H1 (cell line): ENCODE data around the gene ABL2. TPM values are rescaled to one million over a fixed set of nuclear protein-coding genes. Genes with fewer than 3 reads are reported as not detected.

ENCODE experiments used
- CTCF ChIA-PET: fragments of 300-600 bp; sonication (Branson Sonifier 250); formaldehyde crosslinking; loops from one replicate; lab custom pipeline; 2021; ENCODE audit not compliant: partially characterized antibody; lab: Charles Lee
- POLR2A ChIA-PET: fragments of 300-600 bp; sonication (Branson Sonifier 250); formaldehyde crosslinking; loops from one replicate; lab custom pipeline; 2021; ENCODE audit warnings: inconsistent platforms; ENCODE audit not compliant: partially characterized antibody; lab: Charles Lee
- DNase-seq, 2 experiments: peaks; one replicate each; pipeline versions ENCODE4 v3.0.0 to v3.0.0-alpha.2; 2010 to 2022; ENCODE audit warnings: low spot score in 2 of 2, low read depth in 1 of 2, mixed read lengths in 1 of 2
- FAIRE-seq: peaks from 2 replicates; lab custom pipeline; 2011; peaks lifted over from hg19 to GRCh38; lab: Jason Lieb, UNC
- H2AFZ ChIP-seq: 2 replicates; pipeline ENCODE4 v1.8.1; 2012; ENCODE audit warnings: low read length, inconsistent platforms
- H2AK5ac ChIP-seq: 2 replicates; pipeline ENCODE4 v1.6.1; 2013; ENCODE audit warnings: low read depth, low read length
- H2BK120ac ChIP-seq: replicated peaks from 2 replicates; pipeline ENCODE3; 2013; ENCODE audit warnings: low read depth, low read length, inconsistent platforms
- H2BK12ac ChIP-seq: 2 replicates; pipeline ENCODE4 v1.6.1; 2013; ENCODE audit warnings: low read depth, low read length
- H2BK15ac ChIP-seq: 2 replicates; pipeline ENCODE4 v1.6.1; 2013; ENCODE audit warnings: low read length
- H2BK20ac ChIP-seq: 2 replicates; pipeline ENCODE4 v1.6.1; 2013; ENCODE audit warnings: low read length
- H2BK5ac ChIP-seq: 2 replicates; pipeline ENCODE4 v1.6.1; 2013; ENCODE audit warnings: low read depth, low read length
- H3K14ac ChIP-seq: 2 replicates; pipeline ENCODE4 v1.6.1; 2013; ENCODE audit warnings: inconsistent platforms; ENCODE audit not compliant: insufficient read length
- H3K18ac ChIP-seq: 2 replicates; pipeline ENCODE4 v1.6.1; 2013; ENCODE audit warnings: low read length; ENCODE audit errors: extremely low read depth
- H3K23ac ChIP-seq: 2 replicates; pipeline ENCODE4 v1.6.1; 2013; ENCODE audit warnings: inconsistent platforms; ENCODE audit not compliant: insufficient read length
- H3K23me2 ChIP-seq: 2 replicates; pipeline ENCODE4 v1.6.1; 2013; ENCODE audit warnings: low read depth, low read length
- H3K27ac ChIP-seq: 2 replicates; pipeline ENCODE4 v1.6.1; 2011; ENCODE audit warnings: low read depth, low read length, inconsistent platforms
- H3K27me3 ChIP-seq, 4 experiments: replicated peaks in 1 of 4; 1 replicate in 1 of 4; 2 replicates in 3 of 4; pipeline versions ENCODE4 v1.6.1 to v1.8.1; 2011 to 2013; ENCODE audit warnings: low read length in 3 of 4, mild to moderate bottlenecking in 3 of 4, inconsistent platforms in 2 of 4, mixed read lengths in 2 of 4, moderate library complexity in 1 of 4; ENCODE audit not compliant: control insufficient read depth in 3 of 4, insufficient read depth in 3 of 4; ENCODE audit errors: extremely low read depth in 1 of 4
- H3K36me3 ChIP-seq, 4 experiments: 2 replicates each; pipeline versions ENCODE4 v1.6.1 to v1.8.1; 2011 to 2013; ENCODE audit warnings: mild to moderate bottlenecking in 4 of 4, low read length in 3 of 4, moderate library complexity in 2 of 4, control low read depth in 1 of 4, inconsistent platforms in 1 of 4; ENCODE audit not compliant: insufficient read depth in 4 of 4, control insufficient read depth in 2 of 4
- H3K4ac ChIP-seq: replicated peaks from 2 replicates; pipeline ENCODE3; 2013; ENCODE audit warnings: low read length, low read depth, mixed read lengths, inconsistent platforms; ENCODE audit not compliant: insufficient read length
- H3K4me1 ChIP-seq, 4 experiments: replicated peaks in 1 of 4; 1 replicate in 1 of 4; 2 replicates in 3 of 4; pipeline versions ENCODE4 v1.6.1 to v1.8.1; 2011 to 2013; ENCODE audit warnings: low read length in 3 of 4, inconsistent platforms in 2 of 4, mixed read lengths in 1 of 4; ENCODE audit not compliant: insufficient read depth in 4 of 4, control insufficient read depth in 3 of 4
- H3K4me2 ChIP-seq, 2 experiments: 2 replicates each; pipeline versions ENCODE4 v1.6.1 to v1.8.1; 2011 to 2013; ENCODE audit warnings: low read depth in 2 of 2, low read length in 2 of 2, control low read depth in 1 of 2, inconsistent platforms in 1 of 2, mild to moderate bottlenecking in 1 of 2; ENCODE audit not compliant: insufficient read depth in 1 of 2
- H3K4me3 ChIP-seq, 4 experiments: fragments of 200-600, 300-600 bp in 1 of 4; sonication (generic), shearing (Covaris generic), sonication (Bioruptor Twin) in 1 of 4; 2 replicates each; pipeline versions ENCODE4 v1.5.1 to v1.8.1; 2011 to 2016; ENCODE audit warnings: low read length in 4 of 4, low read depth in 3 of 4, control low read depth in 2 of 4, inconsistent platforms in 2 of 4, mild to moderate bottlenecking in 2 of 4, mixed read lengths in 1 of 4, moderate library complexity in 1 of 4; ENCODE audit not compliant: insufficient read depth in 2 of 4; ENCODE audit errors: extremely low read depth in 1 of 4
- H3K56ac ChIP-seq: replicated peaks from 2 replicates; pipeline ENCODE3; 2013; ENCODE audit warnings: low read depth, mild to moderate bottlenecking, mixed read lengths, low read length, inconsistent platforms; ENCODE audit not compliant: insufficient read length
- H3K79me1 ChIP-seq: 2 replicates; pipeline ENCODE4 v1.6.1; 2013; ENCODE audit warnings: low read depth, low read length, control low read depth
- H3K79me2 ChIP-seq, 2 experiments: 2 replicates each; pipeline versions ENCODE4 v1.6.1 to v1.8.1; 2012 to 2013; ENCODE audit warnings: low read length in 2 of 2, mild to moderate bottlenecking in 2 of 2, inconsistent platforms in 1 of 2; ENCODE audit not compliant: insufficient read depth in 2 of 2, control insufficient read depth in 1 of 2
- H3K9ac ChIP-seq, 4 experiments: replicated peaks in 1 of 4; 1 replicate in 1 of 4; 2 replicates in 3 of 4; pipeline versions ENCODE4 v1.6.1 to v1.8.1; 2011 to 2013; ENCODE audit warnings: low read depth in 3 of 4, low read length in 3 of 4, control low read depth in 2 of 4, mild to moderate bottlenecking in 2 of 4, moderate library complexity in 2 of 4, inconsistent platforms in 1 of 4; ENCODE audit errors: extremely low read depth in 1 of 4
- H3K9me3 ChIP-seq, 2 experiments: 2 replicates each; pipeline versions ENCODE4 v1.6.1 to v1.8.1; 2012 to 2013; ENCODE audit warnings: mild to moderate bottlenecking in 2 of 2, moderate library complexity in 2 of 2, control low read depth in 1 of 2, inconsistent platforms in 1 of 2, low read depth in 1 of 2, low read length in 1 of 2, mixed read lengths in 1 of 2; ENCODE audit not compliant: insufficient read depth in 2 of 2
- H4K20me1 ChIP-seq, 2 experiments: replicated peaks in 1 of 2; 2 replicates each; pipeline versions ENCODE3 to v1.8.1; 2011 to 2013; ENCODE audit warnings: inconsistent platforms in 2 of 2, low read length in 2 of 2, mild to moderate bottlenecking in 1 of 2; ENCODE audit not compliant: insufficient read depth in 2 of 2, control insufficient read depth in 1 of 2
- H4K5ac ChIP-seq: 2 replicates; pipeline ENCODE4 v1.6.1; 2013; ENCODE audit warnings: low read length, low read depth, mixed read lengths, inconsistent platforms; ENCODE audit not compliant: insufficient read length
- H4K8ac ChIP-seq: 2 replicates; pipeline ENCODE4 v1.8.0; 2013; ENCODE audit warnings: mild to moderate bottlenecking, moderate library complexity, low read length, inconsistent platforms; ENCODE audit not compliant: insufficient read depth; ENCODE audit errors: extremely low read depth
- H4K91ac ChIP-seq: replicated peaks from 2 replicates; pipeline ENCODE3; 2013; ENCODE audit warnings: low read length, mixed read lengths, inconsistent platforms; ENCODE audit not compliant: insufficient read length
- CBX5 ChIP-seq: fragments of 300-800, 300-1000 bp; sonication (generic); IDR thresholded peaks from 2 replicates; pipeline ENCODE4 v1.7.1; 2016; ENCODE audit warnings: antibody characterized with exemption, low read length, low read depth
- CEBPB ChIP-seq: IDR thresholded peaks from 2 replicates; pipeline ENCODE4 v1.6.1; 2012; ENCODE audit warnings: low read depth, low read length
- CTBP2 ChIP-seq: IDR thresholded peaks from 2 replicates; pipeline ENCODE4 v1.7.0; 2011; ENCODE audit warnings: borderline replicate concordance, mild to moderate bottlenecking, moderate library complexity, mixed read lengths, low read length; ENCODE audit not compliant: insufficient read depth, insufficient read length
- JUND ChIP-seq: IDR thresholded peaks from 2 replicates; pipeline ENCODE4 v1.6.1; 2011; ENCODE audit warnings: mild to moderate bottlenecking, improper control_type of control experiment, low read length
- KDM4A ChIP-seq: IDR thresholded peaks from one replicate; pipeline ENCODE4 v1.7.1; 2012; ENCODE audit warnings: low read depth, mild to moderate bottlenecking, moderate library complexity, low read length, inconsistent platforms; ENCODE audit not compliant: severe bottlenecking
- MAFK ChIP-seq: IDR thresholded peaks from 2 replicates; pipeline ENCODE4 v1.6.1; 2012; ENCODE audit warnings: low read depth, mild to moderate bottlenecking, improper control_type of control experiment, low read length
- NANOG ChIP-seq: IDR thresholded peaks from 2 replicates; pipeline ENCODE4 v1.6.1; 2011; ENCODE audit warnings: low read length, low read depth, mild to moderate bottlenecking, inconsistent platforms; ENCODE audit not compliant: insufficient read depth, poor library complexity, severe bottlenecking
- RFX5 ChIP-seq: IDR thresholded peaks from 2 replicates; pipeline ENCODE4 v1.6.1; 2011; ENCODE audit warnings: low read depth, low read length, improper control_type of control experiment, borderline replicate concordance
- TAF7 ChIP-seq: optimal IDR thresholded peaks from 2 replicates; pipeline ENCODE3; 2011; ENCODE audit warnings: low read depth, mild to moderate bottlenecking, inconsistent platforms, low read length, moderate library complexity, borderline replicate concordance
- ZNF274 ChIP-seq: IDR thresholded peaks from 2 replicates; pipeline ENCODE4 v1.7.0; 2012; ENCODE audit warnings: low read length, borderline replicate concordance; ENCODE audit errors: extremely low read depth
- WGBS, 2 experiments: shearing (Covaris generic) in 1 of 2; methylation state at CpG; one replicate each; pipeline versions ENCODE4 v1.1.6 to v1.1.7; 2013 to 2015; ENCODE audit warnings: low lambda C conversion rate in 2 of 2, mixed read lengths in 2 of 2, inconsistent platforms in 1 of 2, low coverage in 1 of 2, missing lambda C conversion rate in 1 of 2; ENCODE audit not compliant: insufficient replicate concordance in 2 of 2, insufficient coverage in 1 of 2, insufficient read length in 1 of 2; ENCODE audit errors: extremely low coverage in 1 of 2, missing lambda C conversion rate in 1 of 2; 5-methylcytosine and 5-hydroxymethylcytosine counted together
- polyA plus RNA-seq, 7 experiments: library from polyadenylated mRNA; depleted of rRNA in 3 of 7; stranded (reverse) in 5 of 7; unstranded in 2 of 7; fragments of >200 nt in 5 of 7; fragments of 200-250 nt in 2 of 7; gene quantifications; 1 replicate in 5 of 7; 2 replicates in 1 of 7; 4 replicates in 1 of 7; pipeline versions ENCODE4 v1.2.1 to v1.2.3, GENCODE V29; 2011 to 2013; ENCODE audit warnings: missing spikeins in 2 of 7, mixed read lengths in 2 of 7
- total RNA-seq: library from RNA; stranded (reverse); fragmentation: NEBNext Ultra II Directional; extraction: Animal tissue kit (Norgen Biotek cat#: 25700); gene quantifications from 2 replicates; pipeline ENCODE4 v1.2.1, GENCODE V29; 2021

ABL2 gene
- total and polyA plus RNA-seq, 2 of the 8 experiments (the other 6 are each of a cell fraction or from before 2014, with no cell fraction given), result 4.5 to 19.1 TPM

DNA sequence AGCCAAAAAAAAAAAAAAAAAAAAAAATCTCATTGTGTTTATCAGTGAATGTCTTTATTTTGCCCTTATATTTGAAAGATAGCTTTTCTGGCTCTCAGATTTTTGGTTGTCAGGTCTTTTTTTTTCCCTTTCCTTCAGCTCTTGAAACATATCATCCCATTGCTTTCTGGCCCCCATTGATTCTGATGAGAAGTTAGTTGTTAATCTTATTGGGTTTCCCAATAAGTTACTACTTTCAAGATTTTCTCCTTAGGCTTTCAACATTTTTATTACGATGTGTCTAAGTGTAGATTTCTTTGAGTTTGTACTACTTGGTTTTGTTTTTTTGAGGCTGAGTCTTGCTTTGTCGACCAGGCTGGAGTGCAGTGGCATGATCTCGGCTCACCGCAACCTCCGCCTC lies 49.4 kb upstream of the ABL2 start:
- TF ChIP-seq MAFK, result no peak
- no peak for TF ChIP-seq JUND
- TF ChIP-seq CEBPB, result no peak
- TF ChIP-seq RFX5, result no peak
- no peak for TF ChIP-seq KDM4A
- TF ChIP-seq ZNF274, result no peak
- TF ChIP-seq CBX5, result no peak
- no peak for TF ChIP-seq CTBP2
- no peak for TF ChIP-seq TAF7
- TF ChIP-seq NANOG, result no peak
- Histone ChIP-seq H3K23ac (no peak overlapping the region), H2BK120ac (no peak overlapping the region), H3K27ac (no peak overlapping the region), H3K9ac (no peak overlapping the region), H2AK5ac (no peak overlapping the region), H3K14ac (no peak overlapping the region), H2BK20ac (no peak overlapping the region), H3K4me1 (no peaks in the 10 kb centered on the region), H3K9me3 (peaks cover 0 to 6% of the 10 kb centered on the region in 2 experiments; a peak in 2 of 4 replicates), H4K8ac (no peak overlapping the region), H3K79me2 (no peaks in the 10 kb centered on the region), H2BK5ac (no peak overlapping the region), H3K4ac (no peak overlapping the region), H3K27me3 (no peaks in the 10 kb centered on the region), H3K18ac (no peak overlapping the region), H3K4me2 (no peak overlapping the region), H3K56ac (no peak overlapping the region), H2AFZ (no peak overlapping the region), H3K79me1 (no peaks in the 10 kb centered on the region), H4K91ac (no peak overlapping the region), H3K23me2 (no peaks in the 10 kb centered on the region), H2BK12ac (no peak overlapping the region), H3K4me3 (no peak overlapping the region), H3K36me3 (no peaks in the 10 kb centered on the region), H2BK15ac (no peak overlapping the region), H4K20me1 (no peaks in the 10 kb centered on the region), H4K5ac (no peak overlapping the region)
- 86% methylated on average over 5 of the region's 5 CpGs; no CpG with 5 or more reads in 1 of the 2 experiments for WGBS, 2 experiments
- FAIRE-seq (no peak), DNase-seq (no peak)
- POLR2A ChIA-PET, result interaction anchor here (0.6 kb wide), 1 partner anchor 849 kb away, joined by 3 read pairs; no protein-coding TSS in a partner anchor
- CTCF ChIA-PET, result no interaction called here
